HFFc6 (cell line): ENCODE data around the gene RPS6KA2. TPM values are rescaled to one million over a fixed set of nuclear protein-coding genes. Genes with fewer than 3 reads are reported as not detected.

Experiments
- DNase-seq: peaks from one replicate; pipeline ENCODE4 v3.0.0-alpha.2; 2018
- H3K27ac Mint-ChIP-seq: 2 replicates; pipeline ENCODE4 v1.8.0; 2020; ENCODE audit warnings: mild to moderate bottlenecking, mixed read lengths
- H3K27me3 Mint-ChIP-seq: 2 replicates; pipeline ENCODE4 v1.8.0; 2021; ENCODE audit warnings: mild to moderate bottlenecking, moderate library complexity, mixed read lengths; ENCODE audit not compliant: insufficient read depth
- H3K36me3 Mint-ChIP-seq: 2 replicates; pipeline ENCODE4 v1.8.0; 2021; ENCODE audit warnings: low read depth, mixed read lengths
- H3K4me1 Mint-ChIP-seq: 2 replicates; pipeline ENCODE4 v1.8.0; 2020; ENCODE audit warnings: low read depth, mixed read lengths
- H3K4me3 Mint-ChIP-seq: 2 replicates; pipeline ENCODE4 v1.8.0; 2020; ENCODE audit warnings: mild to moderate bottlenecking, moderate library complexity, mixed read lengths
- H3K9me3 Mint-ChIP-seq: 2 replicates; pipeline ENCODE4 v1.8.0; 2020; ENCODE audit warnings: mild to moderate bottlenecking, mixed read lengths
- total RNA-seq, 6 experiments: library from RNA; stranded (reverse); fragmentation: NEBNext Ultra II Directional; extraction: Animal tissue kit (Norgen Biotek cat#: 25700); gene quantifications; 2 replicates in 1 of 6; 3 replicates in 5 of 6; pipeline ENCODE4 v1.2.3, GENCODE V29; 2021
- TF ChIP-seq, protein P1 (sequence below): fragments of 200-600 bp; sonication (generic); IDR thresholded peaks from 2 replicates; pipeline ENCODE4 v1.5.0; 2021; ENCODE audit warnings: antibody characterized with exemption, mild to moderate bottlenecking

RPS6KA2 gene
- total RNA-seq, 6 experiments from 2014 or later = 10.1 to 13.9 (median 11.9) TPM

DNA sequence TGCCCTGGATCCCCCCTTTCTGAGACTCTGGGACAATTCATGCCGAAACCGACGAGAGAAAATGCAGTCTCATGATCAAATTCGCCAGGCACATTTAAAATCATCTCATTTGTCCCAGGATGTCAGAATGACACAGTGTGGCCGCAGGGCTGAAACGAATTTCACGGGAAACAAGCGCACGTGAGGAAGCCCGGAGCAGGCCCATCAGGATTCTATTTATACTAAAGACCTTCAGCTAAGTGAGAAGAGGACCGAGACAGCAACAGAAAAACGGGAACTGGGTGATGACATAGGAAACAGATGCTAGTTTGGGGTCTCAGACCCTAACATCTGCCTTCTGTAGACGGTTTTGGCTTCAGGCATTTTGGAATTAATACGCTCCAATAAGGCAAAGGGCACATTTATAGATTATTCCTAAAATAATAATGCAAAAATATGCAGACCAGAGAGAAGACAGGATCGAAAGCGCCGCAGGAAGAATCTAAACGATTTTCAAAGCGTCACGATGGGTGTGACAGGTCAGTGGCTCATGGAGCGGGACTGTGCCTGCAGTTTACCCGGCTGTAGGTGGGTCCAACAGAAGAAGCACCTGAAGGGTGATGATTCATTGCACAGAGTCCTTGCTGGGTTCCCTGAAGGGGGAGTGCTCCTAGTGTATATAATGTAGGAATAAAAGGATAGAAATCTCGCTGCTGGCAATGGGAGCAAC, 163.5 kb downstream of the RPS6KA2 start:
- peaks cover 5% of the 10 kb centered on the region; the same call in 1 of the 2 replicates for H3K9me3 Mint-ChIP-seq
- no peaks in the 10 kb centered on the region; the same call in 1 of the 2 replicates for H3K27me3 Mint-ChIP-seq
- peaks cover 31% of the 10 kb centered on the region for H3K4me1 Mint-ChIP-seq
- peaks cover 5% of the 10 kb centered on the region for H3K36me3 Mint-ChIP-seq
- no peak overlapping the region for H3K4me3 Mint-ChIP-seq
- H3K27ac Mint-ChIP-seq = no peak overlapping the region
- TF ChIP-seq, protein P1, sequence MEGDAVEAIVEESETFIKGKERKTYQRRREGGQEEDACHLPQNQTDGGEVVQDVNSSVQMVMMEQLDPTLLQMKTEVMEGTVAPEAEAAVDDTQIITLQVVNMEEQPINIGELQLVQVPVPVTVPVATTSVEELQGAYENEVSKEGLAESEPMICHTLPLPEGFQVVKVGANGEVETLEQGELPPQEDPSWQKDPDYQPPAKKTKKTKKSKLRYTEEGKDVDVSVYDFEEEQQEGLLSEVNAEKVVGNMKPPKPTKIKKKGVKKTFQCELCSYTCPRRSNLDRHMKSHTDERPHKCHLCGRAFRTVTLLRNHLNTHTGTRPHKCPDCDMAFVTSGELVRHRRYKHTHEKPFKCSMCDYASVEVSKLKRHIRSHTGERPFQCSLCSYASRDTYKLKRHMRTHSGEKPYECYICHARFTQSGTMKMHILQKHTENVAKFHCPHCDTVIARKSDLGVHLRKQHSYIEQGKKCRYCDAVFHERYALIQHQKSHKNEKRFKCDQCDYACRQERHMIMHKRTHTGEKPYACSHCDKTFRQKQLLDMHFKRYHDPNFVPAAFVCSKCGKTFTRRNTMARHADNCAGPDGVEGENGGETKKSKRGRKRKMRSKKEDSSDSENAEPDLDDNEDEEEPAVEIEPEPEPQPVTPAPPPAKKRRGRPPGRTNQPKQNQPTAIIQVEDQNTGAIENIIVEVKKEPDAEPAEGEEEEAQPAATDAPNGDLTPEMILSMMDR = no peak
- DNase-seq = no peak

GRCh38 chr6:166462461-166463135, 164.5 kb downstream of the RPS6KA2 start:
- no peak for DNase-seq
- Mint-ChIP-seq H3K27me3 (no peaks in the 10 kb centered on the region; the same call in 1 of the 2 replicates), H3K4me1 (peaks cover 31% of the 10 kb centered on the region), H3K9me3 (peaks cover 5% of the 10 kb centered on the region; the same call in 1 of the 2 replicates), H3K36me3 (peaks cover 5% of the 10 kb centered on the region), H3K4me3 (no peak overlapping the region), H3K27ac (no peak overlapping the region)
- TF ChIP-seq, protein P1 = no peak

DNA sequence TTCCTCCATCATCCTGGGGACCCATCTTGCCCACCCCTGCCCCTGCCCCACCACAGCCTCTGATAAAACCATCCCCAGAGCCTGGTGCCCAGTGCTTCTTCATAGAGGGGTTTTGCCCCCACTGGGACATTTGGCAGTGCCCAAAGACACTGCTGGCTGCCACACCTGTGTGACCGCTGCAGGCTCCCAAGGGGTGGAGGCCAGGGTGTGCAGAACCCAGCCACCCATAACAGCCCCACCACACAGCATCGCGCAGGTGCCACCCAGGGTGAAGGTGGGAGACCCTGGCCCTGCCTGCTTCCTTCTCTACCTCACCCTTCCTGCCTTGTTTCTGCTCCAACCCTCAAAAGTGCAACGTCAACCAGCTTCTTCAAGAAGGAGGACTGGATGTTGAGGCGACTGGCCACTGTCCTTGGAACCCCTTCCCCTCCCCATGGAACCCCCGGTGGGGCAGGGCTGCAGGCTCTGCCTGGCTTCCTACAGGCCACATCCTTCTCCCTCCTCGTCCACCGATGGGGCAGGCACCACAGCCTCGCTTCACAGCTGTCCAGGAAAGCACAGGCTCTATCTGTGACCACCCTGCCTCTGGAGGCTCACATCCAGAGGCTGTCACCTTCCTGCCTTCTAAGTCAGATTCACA, 165.1 kb downstream of the RPS6KA2 start:
- Mint-ChIP-seq H3K36me3 (peaks cover 1% of the 10 kb centered on the region), H3K4me3 (no peak overlapping the region), H3K27ac (no peak overlapping the region)

GRCh38 chr6:166460473-166461437, 166.3 kb downstream of the RPS6KA2 start:
- TF ChIP-seq, protein P1 = no peak
- DNase-seq = no peak
- Mint-ChIP-seq H3K4me3 (no peak overlapping the region), H3K4me1 (peaks cover 14% of the 10 kb centered on the region), H3K36me3 (no peaks in the 10 kb centered on the region; the same call in 1 of the 2 replicates), H3K27me3 (no peaks in the 10 kb centered on the region; the same call in 1 of the 2 replicates), H3K27ac (no peak overlapping the region), H3K9me3 (no peaks in the 10 kb centered on the region)

More for the DNA sequence above, 165.1 kb downstream of the RPS6KA2 start:
- Mint-ChIP-seq H3K9me3 (peaks cover 4% of the 10 kb centered on the region; the same call in 1 of the 2 replicates), H3K4me1 (peaks cover 26% of the 10 kb centered on the region), H3K27me3 (no peaks in the 10 kb centered on the region; the same call in 1 of the 2 replicates)
- TF ChIP-seq, protein P1 = no peak
- no peak for DNase-seq

DNA sequence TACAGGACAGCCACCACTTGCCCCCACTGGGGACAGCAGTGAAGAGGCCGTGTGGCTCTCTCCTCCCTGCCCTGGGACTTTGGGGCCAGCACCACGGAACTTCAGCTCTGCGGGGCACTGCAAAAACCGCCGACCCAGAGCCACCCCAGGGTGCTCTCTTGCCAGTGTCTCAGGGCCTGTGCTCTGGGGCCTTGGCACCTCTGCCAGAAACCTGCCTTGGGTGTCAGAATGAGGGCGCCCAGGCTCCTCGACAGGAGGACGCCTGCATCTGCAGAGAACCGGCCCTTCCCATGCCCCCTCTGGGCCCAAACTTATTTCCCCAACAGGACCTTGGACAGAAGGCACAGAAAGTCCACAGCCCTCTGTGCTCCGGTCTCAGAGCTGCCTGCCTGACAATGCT, 167.1 kb downstream of the RPS6KA2 start:
- no peaks in the 10 kb centered on the region; the same call in 1 of the 2 replicates for H3K27me3 Mint-ChIP-seq
- H3K27ac Mint-ChIP-seq = no peak overlapping the region
- no peak overlapping the region for H3K4me3 Mint-ChIP-seq
- peaks cover 8% of the 10 kb centered on the region; the same call in 1 of the 2 replicates for H3K4me1 Mint-ChIP-seq
- no peak for DNase-seq
- no peaks in the 10 kb centered on the region; the same call in 1 of the 2 replicates for H3K36me3 Mint-ChIP-seq
- H3K9me3 Mint-ChIP-seq = no peaks in the 10 kb centered on the region
- TF ChIP-seq, protein P1 = no peak
